ENCODE measurements around the gene LHX5.

DNA sequence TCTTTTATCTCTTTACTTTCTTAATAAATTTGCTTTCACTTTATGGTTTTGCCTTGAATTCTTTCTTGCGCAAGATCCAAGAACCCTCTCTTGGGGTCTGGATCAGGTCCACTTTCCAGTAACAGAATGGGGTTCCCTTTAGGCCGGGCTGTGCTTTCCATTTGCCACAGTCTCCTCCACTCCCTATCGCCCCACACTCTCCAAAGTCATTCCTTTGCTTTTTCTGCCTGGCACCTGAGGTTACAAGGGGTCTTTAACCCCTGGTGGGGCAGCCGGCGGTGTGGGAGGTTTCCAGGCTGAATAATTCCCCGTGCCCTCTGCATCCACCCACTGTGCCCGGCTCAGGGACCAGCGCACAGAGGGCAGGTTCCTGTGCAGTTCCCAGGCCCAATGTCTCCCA lies 42.9 kb upstream of the LHX5 start:
- TF ChIP-seq EZH2 (IDR thresholded peaks at IDR 0.05), result no peak
- TF ChIP-seq, protein P1, sequence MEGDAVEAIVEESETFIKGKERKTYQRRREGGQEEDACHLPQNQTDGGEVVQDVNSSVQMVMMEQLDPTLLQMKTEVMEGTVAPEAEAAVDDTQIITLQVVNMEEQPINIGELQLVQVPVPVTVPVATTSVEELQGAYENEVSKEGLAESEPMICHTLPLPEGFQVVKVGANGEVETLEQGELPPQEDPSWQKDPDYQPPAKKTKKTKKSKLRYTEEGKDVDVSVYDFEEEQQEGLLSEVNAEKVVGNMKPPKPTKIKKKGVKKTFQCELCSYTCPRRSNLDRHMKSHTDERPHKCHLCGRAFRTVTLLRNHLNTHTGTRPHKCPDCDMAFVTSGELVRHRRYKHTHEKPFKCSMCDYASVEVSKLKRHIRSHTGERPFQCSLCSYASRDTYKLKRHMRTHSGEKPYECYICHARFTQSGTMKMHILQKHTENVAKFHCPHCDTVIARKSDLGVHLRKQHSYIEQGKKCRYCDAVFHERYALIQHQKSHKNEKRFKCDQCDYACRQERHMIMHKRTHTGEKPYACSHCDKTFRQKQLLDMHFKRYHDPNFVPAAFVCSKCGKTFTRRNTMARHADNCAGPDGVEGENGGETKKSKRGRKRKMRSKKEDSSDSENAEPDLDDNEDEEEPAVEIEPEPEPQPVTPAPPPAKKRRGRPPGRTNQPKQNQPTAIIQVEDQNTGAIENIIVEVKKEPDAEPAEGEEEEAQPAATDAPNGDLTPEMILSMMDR (IDR thresholded peaks at IDR 0.05), result no peak

Data from neural progenitor cell (in vitro differentiated cells).